Stimulated activated CD4-positive, alpha-beta T cell treated with anti-CD3 and anti-CD28 coated beads, Interleukin-1b, Interleukin-23, amount 100 ng/mL, for 4 hours (primary cell): ENCODE measurements around the gene MIS18BP1.
"Not testable (repeated sequence)": the region's sequence is repeated elsewhere in the genome, so short reads cannot be mapped to it uniquely, and the experiment has no call there.

Experiments
- DNase-seq, 2 donors: peaks; one replicate each; pipeline ENCODE4 v3.0.0-alpha.2; 2020; ENCODE audit warnings: low read depth in 2 of 2

Gene MIS18BP1

DNA sequence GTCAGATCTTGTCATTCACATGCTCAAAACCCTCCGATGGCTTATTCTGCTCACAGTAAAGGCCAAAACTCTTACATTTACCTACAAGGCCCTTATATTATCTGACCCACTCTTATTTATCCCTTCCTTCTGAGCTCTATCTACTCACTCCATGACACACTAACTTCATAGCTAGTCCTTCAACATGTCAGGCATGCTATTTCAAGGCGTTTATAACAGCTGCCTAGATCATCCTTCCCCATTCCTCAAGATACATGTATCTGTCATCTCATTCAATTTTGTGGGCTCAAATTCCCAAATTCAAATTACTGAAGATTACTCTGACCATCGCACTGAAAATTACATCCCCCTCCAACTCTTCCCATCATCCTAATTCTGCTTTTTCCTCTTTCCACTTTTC is 6.9 kb downstream of the MIS18BP1 start:
- no peak for DNase-seq

DNA sequence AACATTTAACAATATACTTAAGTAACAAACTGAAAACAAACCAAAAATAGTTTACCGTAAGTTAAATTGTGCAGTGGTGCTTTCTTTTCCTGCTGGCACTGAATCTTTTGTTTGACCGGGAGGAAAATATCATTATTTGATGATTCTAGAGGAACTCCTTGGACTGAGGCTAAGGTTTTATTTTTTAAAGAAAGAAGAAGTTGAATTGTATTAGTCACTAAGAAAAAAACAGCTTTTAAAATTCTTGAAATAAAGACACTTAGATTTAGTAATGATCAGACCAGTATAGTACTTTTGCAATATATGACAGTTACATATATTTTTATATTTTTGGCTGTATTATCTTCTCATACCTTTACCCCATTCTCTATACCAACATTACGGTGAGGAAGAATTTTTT is 10.3 kb downstream of the MIS18BP1 start:
- no peak for DNase-seq

DNA sequence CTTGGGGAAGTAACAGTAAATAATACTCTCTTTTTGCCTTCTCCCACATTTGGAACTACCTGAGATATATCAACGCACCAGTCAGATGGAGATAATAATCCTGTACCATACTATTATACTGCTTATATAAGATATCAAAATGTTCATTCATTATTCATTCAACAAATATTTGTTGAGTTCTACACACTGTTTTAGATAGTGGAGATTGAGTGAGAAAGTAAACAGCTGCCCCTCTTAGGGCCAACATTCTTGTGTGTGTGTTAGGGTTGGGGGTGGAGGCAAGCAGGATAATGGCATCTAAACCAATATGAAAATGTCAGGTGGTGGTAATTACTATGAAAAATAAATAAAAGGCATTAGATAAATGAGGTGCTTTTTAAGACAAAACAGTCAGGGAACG is 14.0 kb downstream of the MIS18BP1 start:
- DNase-seq, result no peak

DNA sequence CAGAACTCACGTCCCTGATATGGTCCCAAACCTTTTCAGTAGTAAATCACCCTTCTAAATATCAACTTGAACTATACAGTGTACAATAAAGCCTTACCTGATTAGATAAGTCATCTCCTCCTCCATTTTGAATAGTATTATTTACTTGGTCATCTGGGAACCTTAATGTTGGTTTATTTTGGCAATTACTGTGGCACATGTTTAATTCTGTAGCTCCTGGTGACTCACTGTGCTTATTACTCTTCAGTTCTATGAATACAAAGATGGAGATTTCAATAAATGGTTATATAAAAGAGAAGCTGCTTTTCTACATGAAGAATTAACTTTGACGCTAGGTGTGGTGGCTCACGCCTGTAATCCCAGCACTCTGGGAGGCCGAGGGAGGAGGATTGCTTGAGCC is 25.4 kb downstream of the MIS18BP1 start:
- no peak for DNase-seq

DNA sequence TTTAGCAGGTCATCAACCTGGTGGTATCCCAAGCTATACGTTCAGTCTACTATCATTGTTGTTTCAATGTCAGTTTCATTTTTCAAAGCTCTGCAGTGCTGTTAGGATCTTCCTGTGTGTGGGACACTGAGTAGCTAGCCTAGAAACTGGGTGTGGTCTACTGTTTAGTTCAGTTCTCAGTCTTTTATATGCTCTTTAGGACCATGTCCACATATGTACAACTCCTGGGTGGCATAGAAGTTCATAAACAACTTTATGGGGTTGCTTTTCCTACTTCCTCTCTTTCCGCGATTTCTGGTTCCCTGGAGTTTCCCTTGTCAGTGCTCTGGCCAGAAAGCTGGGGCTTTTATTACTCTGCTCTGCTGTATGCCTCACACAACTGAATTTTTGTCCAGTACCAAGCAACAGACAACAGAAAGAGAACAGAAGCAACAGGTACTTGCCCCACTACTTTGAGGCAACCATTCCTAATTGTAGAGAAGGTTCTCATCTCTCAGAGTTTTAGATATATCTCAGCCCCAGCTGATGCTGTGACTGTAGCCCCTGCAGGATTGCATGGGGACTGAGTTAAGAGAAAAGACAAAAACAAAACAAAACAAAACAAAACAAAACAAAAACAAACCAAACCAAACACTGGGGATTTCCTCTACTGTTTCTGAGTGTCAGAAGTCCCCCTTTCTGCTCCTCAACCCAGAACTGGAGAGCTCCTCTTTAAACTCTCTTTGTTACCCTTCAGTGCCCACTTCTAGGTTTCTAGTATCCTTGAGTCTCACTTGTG is 30.3 kb downstream of the MIS18BP1 start:
- DNase-seq, result no peak

DNA sequence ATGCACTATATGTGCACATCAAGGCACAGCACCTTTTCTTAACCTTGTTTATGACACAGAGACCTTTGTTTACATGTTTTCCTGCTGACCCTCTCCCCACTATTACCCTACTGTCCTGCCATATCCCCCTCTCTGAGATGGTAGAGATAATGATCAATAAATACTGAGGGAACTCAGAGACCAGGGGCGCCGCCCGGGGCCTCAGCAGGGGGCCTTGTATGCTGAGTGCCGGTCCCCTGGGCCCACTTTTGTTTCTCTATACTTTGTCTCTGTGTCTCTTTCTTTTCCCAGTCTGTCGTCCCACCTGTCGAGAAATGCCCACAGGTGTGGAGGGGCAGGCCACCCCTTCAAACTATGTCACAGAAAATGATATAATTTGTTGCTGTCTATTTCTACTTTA is 38.7 kb downstream of the MIS18BP1 start:
- DNase-seq, result not testable (repeated sequence)

DNA sequence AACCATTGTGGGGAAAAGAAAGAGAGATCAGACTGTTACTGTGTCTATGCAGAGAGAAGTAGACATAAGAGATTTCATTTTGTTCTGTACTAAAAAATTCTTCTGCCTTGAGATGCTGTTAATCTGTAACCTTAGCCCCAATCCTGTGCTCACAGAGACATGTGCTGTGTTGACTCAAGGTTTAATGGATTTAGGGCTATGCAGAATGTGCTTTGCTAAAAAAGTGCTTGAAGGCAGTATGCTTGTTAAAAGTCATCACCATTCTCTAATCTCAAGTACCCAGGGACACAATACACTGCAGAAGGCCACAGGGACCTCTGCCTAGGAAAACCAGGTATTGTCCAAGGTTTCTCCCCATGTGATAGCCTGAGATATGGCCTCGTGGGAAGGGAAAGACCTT is 39.3 kb downstream of the MIS18BP1 start:
- DNase-seq, result not testable (repeated sequence)

DNA sequence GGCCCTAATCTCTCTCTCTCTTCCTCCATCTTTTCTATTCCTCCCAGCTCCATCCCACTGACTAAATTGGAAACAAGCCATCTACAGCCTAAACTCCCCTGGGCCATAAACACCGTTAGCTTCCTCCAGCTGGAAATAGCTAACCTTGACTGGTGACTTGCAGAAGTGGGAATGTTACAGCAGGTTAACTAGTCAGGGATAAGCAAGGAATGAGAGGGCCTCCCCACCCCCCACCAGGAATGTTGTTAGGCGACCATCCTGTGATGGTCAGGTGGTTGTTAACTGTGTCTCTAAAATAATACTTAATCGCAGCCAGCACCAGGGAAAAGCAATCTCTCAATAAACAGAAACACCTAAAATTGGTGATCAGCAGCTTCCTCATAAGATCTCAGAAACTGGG is 40.8 kb downstream of the MIS18BP1 start:
- DNase-seq, result no peak

DNA sequence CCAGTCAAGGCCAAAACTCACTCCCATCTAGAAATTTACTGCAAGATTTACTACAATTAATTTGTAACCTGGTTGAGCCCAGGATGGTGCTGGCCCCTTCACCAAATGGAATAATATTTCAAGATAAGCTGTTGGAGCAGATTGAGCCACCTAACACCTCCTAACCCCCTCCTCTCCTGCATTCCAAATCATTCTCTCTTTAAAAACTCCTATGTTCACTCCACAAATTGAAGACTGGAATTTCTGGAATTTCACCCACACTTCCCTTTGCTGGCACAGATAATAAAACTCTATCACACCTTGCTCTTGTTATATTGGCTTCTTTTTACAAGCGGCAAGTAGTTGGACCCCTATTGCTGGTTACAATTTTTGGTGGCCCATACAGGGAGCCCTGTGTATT is 41.7 kb downstream of the MIS18BP1 start:
- DNase-seq, result no peak

DNA sequence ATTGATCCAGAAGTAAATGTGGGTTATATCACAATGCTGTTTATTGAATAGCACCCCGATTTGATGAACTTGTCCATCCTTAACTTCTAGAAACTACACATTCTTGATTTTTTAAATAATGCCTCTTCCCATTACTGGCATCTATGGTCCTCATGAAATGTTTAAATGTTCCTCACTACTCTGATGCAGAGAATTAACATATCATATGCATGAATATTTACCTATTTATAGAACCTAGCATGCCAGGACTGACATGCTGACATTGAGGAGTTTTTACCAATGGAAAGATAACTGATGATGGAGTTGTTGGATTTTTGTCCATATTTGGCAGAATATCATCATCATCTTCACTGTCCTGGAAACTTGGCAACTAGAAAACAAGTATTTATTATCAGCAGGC is 42.8 kb downstream of the MIS18BP1 start:
- DNase-seq, result no peak

DNA sequence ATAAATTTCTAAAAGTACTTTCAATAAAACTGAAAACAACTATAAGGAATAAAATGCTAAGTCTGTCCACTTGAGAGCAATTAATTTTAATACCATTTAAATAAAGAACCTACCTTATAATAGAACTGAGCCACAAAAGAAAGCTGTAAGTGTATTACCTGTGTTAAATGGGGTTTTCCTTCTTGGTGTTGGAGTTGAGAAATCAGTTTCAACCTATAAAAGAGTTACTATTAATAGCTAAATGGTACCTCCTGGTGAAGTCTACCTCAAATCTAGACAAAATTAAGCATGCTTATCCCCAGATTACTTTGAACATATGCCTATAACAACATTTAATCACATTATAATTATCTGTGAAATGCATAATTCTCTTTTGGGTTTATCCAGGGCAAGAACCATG is 48.8 kb downstream of the MIS18BP1 start:
- DNase-seq, result no peak

DNA sequence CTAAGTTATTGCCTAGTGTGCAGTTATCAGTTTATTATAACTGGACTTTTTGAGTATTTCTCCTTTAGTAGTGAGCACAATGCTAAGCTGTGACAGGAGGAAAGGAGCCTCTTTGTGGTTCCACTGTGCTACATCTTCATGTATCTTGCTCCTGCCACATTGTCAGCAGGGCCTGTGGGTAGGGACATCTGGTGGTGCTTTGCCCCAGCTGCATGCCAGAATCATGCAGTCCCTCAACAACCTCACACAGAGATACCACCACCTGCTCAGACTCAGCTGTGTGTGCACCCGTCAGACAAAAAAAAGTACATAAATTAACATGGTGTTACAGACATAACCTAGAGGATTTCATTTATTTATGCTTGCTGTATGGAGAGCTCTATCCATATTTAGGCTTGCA is 51.1 kb downstream of the MIS18BP1 start:
- no peak for DNase-seq

DNA sequence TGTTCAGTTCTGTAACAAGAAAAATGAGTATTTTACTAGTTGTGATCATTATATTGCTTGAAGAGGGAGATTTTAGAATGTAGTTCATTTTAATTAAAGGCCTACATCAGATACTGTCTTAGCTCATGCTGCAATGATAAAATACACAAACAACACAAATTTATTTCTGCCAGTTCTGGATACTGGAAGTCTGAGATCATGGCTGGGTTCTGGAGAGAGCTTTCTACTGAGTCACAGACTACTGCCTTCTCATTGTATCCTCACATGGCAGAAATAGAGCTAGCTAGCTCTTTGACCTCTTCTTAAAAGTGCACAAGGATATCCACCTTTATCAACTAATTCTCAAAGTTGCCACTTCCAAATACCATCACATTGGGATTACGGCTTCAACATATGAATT is 53.8 kb downstream of the MIS18BP1 start:
- no peak for DNase-seq

DNA sequence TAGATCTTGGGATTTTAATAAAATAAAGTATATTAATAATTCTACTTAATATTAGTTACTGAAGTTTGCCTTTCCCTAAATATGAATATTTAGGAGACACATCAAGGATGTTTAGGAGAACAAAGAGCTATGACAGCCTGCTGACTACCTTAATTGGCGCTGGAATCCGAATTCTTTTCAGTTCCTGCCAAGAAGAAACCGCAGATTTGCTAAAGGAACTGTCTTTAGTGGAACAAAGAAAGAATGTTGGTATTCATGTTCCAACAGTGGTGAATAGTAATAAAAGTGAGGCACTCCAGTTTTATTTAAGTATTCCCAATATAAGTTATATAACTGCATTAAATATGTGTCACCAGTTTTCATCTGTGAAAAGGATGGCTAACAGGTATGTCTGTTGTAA is 54.5 kb downstream of the MIS18BP1 start:
- DNase-seq, result no peak

DNA sequence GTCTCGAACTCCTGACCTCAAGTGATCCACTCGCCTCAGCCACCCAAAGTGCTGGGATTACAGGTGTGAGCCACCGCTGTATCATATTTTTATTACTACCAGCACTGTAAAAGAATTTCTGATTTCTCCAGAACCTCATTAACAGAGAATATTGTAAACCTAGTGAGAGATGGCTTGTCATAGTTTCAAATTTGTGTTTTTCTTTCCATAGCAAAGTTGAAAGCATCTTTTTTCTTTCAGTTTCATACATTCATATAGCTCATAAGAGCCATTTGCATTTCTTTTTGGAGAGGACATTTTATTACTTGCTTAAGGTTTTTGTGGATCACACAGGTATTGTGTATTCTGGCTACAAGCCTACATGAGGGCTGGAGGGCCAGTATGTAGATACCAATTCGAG is 58.0 kb downstream of the MIS18BP1 start:
- DNase-seq, result no peak

DNA sequence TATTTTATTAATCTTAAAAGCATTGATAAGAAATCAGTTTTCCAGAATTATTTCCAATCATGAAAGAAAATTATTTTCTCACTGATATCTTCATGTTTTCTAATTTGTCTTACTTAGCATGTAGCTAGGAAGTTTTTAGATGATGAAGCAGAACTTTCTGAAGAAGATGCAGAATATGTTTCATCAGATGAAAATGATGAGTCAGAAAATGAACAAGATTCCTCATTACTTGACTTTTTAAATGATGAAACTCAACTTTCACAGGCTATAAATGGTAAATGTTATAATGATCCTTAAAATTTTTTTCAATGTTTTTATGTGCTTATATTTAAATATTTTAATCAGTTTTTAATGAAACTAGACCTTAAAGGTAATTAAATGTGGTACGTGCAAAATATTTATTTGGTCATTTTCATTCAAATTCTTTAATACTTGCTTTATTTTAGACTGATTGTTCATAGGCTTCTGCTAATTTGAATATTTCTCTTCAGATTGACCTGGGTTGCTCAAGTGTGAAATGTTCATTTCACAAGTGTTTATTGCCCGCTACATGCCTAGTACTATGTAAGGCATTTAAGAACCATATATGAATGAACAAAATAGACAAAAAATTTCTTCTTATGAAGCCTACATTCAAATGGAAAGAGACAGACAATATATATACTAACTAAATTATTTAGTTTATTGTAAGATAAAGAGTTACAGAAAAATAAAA is 67.7 kb downstream of the MIS18BP1 start:
- no peak for DNase-seq

DNA sequence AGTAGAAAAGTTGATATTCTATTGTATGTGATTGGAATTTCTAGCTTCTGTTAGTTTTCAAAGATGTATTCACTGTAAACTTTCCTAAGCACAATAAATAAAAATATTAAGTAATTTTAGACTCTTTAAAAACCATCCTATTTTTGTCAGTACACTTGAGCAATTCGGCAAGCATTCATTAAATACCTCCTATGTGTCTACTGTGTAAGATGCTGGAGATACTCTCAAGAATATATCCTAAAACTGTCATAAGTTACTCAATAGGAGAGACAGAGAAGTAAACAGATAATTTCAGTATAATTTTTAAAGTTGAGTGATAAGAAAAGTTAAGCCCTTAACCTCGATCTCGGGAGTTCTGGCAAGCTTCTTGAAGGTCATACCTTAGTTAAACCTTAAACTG is 71.2 kb downstream of the MIS18BP1 start:
- no peak for DNase-seq

DNA sequence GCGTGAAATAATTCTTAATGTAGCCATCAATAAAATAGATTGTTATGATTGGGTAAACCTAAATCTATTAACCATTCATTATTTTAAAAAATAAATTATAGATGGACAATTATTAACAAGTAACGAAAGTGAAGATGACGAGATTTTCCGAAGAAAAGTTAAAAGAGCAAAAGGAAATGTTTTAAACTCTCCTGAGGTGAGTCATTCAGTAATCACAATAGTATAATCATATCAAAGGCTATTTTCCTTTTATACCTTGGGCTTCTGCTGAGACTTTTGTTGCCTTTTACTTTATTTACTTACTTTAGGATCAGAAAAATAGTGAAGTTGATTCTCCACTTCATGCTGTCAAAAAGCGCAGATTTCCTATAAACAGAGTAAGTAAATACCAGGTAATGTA is 71.7 kb downstream of the MIS18BP1 start:
- DNase-seq, result no peak

DNA sequence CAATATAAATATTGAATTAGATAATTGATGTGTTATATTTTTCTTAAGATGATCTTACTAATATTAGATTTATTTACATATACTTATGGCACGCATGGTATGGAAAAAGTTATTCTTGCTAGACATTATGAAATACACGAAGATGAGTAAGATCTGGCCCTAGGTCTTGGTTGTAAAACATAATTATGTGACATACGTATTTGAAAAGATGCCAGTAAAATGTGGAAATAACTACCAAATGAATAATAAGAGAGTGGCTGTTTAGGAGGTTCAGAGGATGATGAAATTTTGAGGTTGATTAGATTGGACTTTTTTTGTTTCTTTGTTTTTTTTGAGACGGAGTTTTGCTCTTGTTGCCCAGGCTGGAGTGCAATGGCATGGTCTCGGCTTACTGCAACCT is 75.9 kb downstream of the MIS18BP1 start:
- no peak for DNase-seq

DNA sequence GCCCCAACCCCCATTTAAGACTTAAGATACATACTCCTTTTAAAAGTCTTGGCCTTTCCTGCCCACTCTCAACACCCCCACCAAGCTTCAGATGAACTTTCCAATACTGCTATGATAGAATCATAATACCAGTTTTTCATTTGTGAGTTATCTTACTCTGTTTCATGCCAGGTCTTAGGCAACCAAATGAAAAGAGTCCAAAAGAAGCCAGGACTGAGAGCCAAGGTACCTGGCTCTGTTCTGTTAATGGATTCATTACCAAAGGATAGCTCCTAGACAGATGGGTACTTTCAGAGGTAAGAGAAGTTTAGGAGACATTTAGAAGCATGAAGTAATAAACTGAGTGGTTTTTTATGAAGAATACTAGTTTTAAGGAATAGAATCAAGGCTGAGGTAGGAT is 83.1 kb downstream of the MIS18BP1 start:
- no peak for DNase-seq

DNA sequence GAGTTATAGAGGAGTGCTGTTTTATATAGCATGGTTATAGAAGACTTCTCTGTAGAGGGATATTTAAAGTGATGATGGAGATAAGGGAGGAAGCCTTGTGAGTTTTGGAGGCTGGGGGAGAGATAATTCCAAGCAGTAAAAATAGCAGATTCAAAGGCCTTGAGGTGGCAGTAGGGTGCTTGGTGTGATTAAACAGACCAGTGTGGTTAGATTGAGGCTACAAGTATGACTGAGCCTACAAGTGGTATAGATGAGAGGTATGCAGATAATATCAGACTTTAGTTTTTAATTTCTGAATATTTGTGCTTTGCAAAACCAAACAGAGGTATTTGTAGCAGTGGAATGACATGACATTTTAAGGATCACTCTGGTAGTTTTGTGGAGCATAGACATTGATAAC is 96.9 kb downstream of the MIS18BP1 start:
- no peak for DNase-seq
